Measurements from ENCODE around the gene PDHX.

- TF ChIP-seq ZNF70 (CRISPR knock-in tag; IDR thresholded peaks at IDR 0.05): no peak
- no peak for TF ChIP-seq ZFP3 (CRISPR knock-in tag; IDR thresholded peaks at IDR 0.05)
- TF ChIP-seq ESRRG (CRISPR knock-in tag; IDR thresholded peaks at IDR 0.05): no peak
- TF ChIP-seq ZC3H10 (CRISPR knock-in tag; IDR thresholded peaks at IDR 0.05): no peak
- TF ChIP-seq PATZ1 (CRISPR knock-in tag; IDR thresholded peaks at IDR 0.05; ENCODE audit: borderline replicate concordance): no peak
- TF ChIP-seq TCF4 (CRISPR knock-in tag; IDR thresholded peaks at IDR 0.05; ENCODE audit: borderline replicate concordance): no peak
- no peak for TF ChIP-seq TSHZ2 (CRISPR knock-in tag; IDR thresholded peaks at IDR 0.05)
- no peak for TF ChIP-seq ZNF8 (CRISPR knock-in tag; IDR thresholded peaks at IDR 0.05)
- no peak for TF ChIP-seq GLIS3 (CRISPR knock-in tag; IDR thresholded peaks at IDR 0.05)
- TF ChIP-seq POU6F1 (CRISPR knock-in tag; IDR thresholded peaks at IDR 0.05; ENCODE audit: borderline replicate concordance, low read depth): no peak
- TF ChIP-seq CSRNP3 (CRISPR knock-in tag; IDR thresholded peaks at IDR 0.05): no peak
- TF ChIP-seq ISL1 (CRISPR knock-in tag; IDR thresholded peaks at IDR 0.05): no peak
- TF ChIP-seq ARNTL (CRISPR knock-in tag; IDR thresholded peaks at IDR 0.05; ENCODE audit: borderline replicate concordance, low read depth): no peak
These were observed 54.1 kb downstream of the PDHX start for GRCh38 chr11:34970480-34970879.
